GM12873 (cell line): ENCODE measurements around the gene LCP1.

ENCODE experiments used
- CTCF ChIP-seq: IDR thresholded peaks from 2 replicates; pipeline ENCODE4 v1.5.1; 2012; ENCODE audit warnings: low read depth, mild to moderate bottlenecking, moderate library complexity, low read length, control low read depth; ENCODE audit not compliant: insufficient read depth; ENCODE audit errors: missing control alignments

LCP1 gene

GRCh38 chr13:46116653-46117502 lies 65.1 kb downstream of the LCP1 start:
- no peak for TF ChIP-seq CTCF

- TF ChIP-seq CTCF, result no peak
Measured at GRCh38 chr13:46114613-46115012, 67.4 kb downstream of the LCP1 start.

- TF ChIP-seq CTCF, result no peak
Measured at GRCh38 chr13:46113596-46113995, 68.4 kb downstream of the LCP1 start.

- TF ChIP-seq CTCF, result no peak
Measured at GRCh38 chr13:46111151-46111550, 70.8 kb downstream of the LCP1 start.

GRCh38 chr13:46109451-46109850 lies 72.5 kb downstream of the LCP1 start:
- no peak for TF ChIP-seq CTCF

- TF ChIP-seq CTCF, result no peak
Measured at GRCh38 chr13:46106839-46107371, 75.1 kb downstream of the LCP1 start.

GRCh38 chr13:46104868-46105267 lies 77.1 kb downstream of the LCP1 start, which contains the start of gene CPB2:
CPB2 (minus strand) TSS chr13:46105033; CDS start chr13:46105009, 24 bp downstream.
- TF ChIP-seq CTCF, result no peak
